GM06990 (cell line): Measurements from ENCODE around the gene RAB22A.

Source experiments
- DNase-seq: peaks from one replicate; pipeline ENCODE4 v3.0.0-alpha.2; 2011; ENCODE audit not compliant: insufficient read length; ENCODE audit errors: extremely low read depth
- H3K27me3 ChIP-seq: replicated peaks from 2 replicates; pipeline ENCODE4 v1.6.0; 2011; ENCODE audit warnings: low read length; ENCODE audit not compliant: control insufficient read depth, insufficient read depth
- H3K36me3 ChIP-seq: 2 replicates; pipeline ENCODE4 v1.5.1; 2011; ENCODE audit warnings: low read length; ENCODE audit not compliant: control insufficient read depth, insufficient read depth
- H3K4me3 ChIP-seq: replicated peaks from 2 replicates; pipeline ENCODE4 v1.5.1; 2011; ENCODE audit warnings: low read depth, mild to moderate bottlenecking, control low read depth, low read length
- CTCF ChIP-seq: IDR thresholded peaks from 2 replicates; pipeline ENCODE4 v1.5.1; 2011; ENCODE audit warnings: low read length, control low read depth, mild to moderate bottlenecking, inconsistent platforms; ENCODE audit not compliant: insufficient read depth, poor library complexity, severe bottlenecking

The RAB22A gene

GRCh38 chr20:58305061-58305460 lies 4.5 kb upstream of the RAB22A start:
- H3K36me3 ChIP-seq: no peaks in the 10 kb centered on the region
- TF ChIP-seq CTCF: no peak
- H3K27me3 ChIP-seq: no peaks in the 10 kb centered on the region
- no peak for DNase-seq
- no peak overlapping the region for H3K4me3 ChIP-seq

GRCh38 chr20:58306421-58307261 lies 2.9 kb upstream of the RAB22A start:
- peak; percentile 57 for DNase-seq
- H3K36me3 ChIP-seq: no peaks in the 10 kb centered on the region
- H3K4me3 ChIP-seq: no peak overlapping the region; the same call in 1 of the 2 replicates
- no peak for TF ChIP-seq CTCF
- no peaks in the 10 kb centered on the region for H3K27me3 ChIP-seq

- Histone ChIP-seq H3K27me3 (no peaks in the 10 kb centered on the region), H3K4me3 (no peak overlapping the region; the same call in 1 of the 2 replicates), H3K36me3 (no peaks in the 10 kb centered on the region)
- no peak for TF ChIP-seq CTCF
- DNase-seq: no peak
Observed at GRCh38 chr20:58307270-58307669, 2.2 kb upstream of the RAB22A start.

GRCh38 chr20:58308290-58308679 lies 1.2 kb upstream of the RAB22A start:
- TF ChIP-seq CTCF: no peak
- Histone ChIP-seq H3K4me3 (peak overlapping the region; percentile 84), H3K36me3 (peaks cover 4% of the 10 kb centered on the region), H3K27me3 (no peaks in the 10 kb centered on the region)
- DNase-seq: no peak

- H3K27me3 ChIP-seq: no peaks in the 10 kb centered on the region
- H3K4me3 ChIP-seq: peak overlapping the region; percentile 84
- no peak for TF ChIP-seq CTCF
- peak; percentile 64 for DNase-seq
- peaks cover 4% of the 10 kb centered on the region for H3K36me3 ChIP-seq
Observed at GRCh38 chr20:58308680-58309527, 611 bp upstream of the RAB22A start.
